HG03520 (cell line): Measurements from ENCODE around the gene FRMD7.
"Not testable (repeated sequence)": the region's sequence is repeated elsewhere in the genome, so short reads cannot be mapped to it uniquely, and the experiment has no call there.

Experiments used
- ATAC-seq: cut with Tn5 transposase; IDR thresholded peaks from one replicate; pipeline ENCODE4 v1.9.1; 2021; ENCODE audit warnings: mild to moderate bottlenecking, moderate library complexity; ENCODE audit not compliant: unreplicated experiment

FRMD7 gene

GRCh38 chrX:132093239-132093860 lies 34.5 kb downstream of the FRMD7 start:
- ATAC-seq: no peak

GRCh38 chrX:132092439-132093065 lies 35.3 kb downstream of the FRMD7 start:
- ATAC-seq: peak; percentile 92

DNA sequence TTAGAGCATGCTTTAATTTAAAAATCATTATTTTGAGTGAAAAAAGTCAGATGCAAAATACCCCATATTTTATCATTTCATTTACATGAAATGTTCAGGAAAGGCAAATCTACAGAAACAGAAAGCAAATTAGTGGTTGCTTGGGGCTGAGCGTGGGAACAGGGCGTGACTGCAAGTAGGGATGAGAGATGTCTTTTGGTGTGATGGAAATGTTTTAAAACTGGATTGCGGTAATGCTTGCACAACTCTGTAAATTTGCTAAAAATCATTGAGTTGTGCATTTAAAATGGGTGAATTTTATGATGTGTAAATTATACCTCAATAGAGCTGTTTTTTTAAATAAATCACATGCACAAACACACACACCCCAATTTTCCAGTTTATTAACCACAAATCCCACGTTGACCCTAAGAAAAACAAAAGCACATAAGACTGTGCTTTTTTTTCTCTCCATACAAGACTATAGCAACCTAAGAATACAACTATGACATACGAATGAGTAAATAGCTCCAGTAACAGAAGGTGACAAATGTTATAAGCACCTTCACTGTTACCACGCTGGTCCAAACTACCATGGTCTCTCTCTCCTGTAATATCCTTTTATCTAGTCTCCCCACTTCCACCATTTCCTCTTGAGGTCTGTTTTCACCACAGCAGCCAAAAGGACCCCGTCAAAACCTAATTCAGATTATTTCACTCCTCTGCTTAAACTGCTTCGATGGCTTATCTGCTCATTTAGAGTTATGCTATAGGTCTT lies 37.2 kb downstream of the FRMD7 start:
- no peak for ATAC-seq

DNA sequence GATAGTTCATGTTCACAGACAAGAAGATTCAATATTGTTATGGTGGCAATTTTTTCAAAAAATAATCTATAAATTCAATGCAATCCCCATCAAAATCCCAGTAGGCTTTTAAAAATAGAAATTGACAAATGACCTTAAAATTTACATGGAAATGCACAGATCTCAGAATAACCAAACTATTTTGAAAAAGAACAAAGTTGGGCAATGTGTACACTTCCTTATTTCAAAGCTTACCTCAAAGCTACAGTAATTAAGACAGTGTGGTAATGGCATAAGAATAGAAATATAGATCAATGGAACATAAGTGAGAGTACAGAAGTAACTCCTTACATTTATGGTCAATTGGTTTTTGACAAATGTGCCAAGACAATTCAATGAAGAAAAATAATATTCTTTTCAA lies 39.0 kb downstream of the FRMD7 start:
- no peak for ATAC-seq

DNA sequence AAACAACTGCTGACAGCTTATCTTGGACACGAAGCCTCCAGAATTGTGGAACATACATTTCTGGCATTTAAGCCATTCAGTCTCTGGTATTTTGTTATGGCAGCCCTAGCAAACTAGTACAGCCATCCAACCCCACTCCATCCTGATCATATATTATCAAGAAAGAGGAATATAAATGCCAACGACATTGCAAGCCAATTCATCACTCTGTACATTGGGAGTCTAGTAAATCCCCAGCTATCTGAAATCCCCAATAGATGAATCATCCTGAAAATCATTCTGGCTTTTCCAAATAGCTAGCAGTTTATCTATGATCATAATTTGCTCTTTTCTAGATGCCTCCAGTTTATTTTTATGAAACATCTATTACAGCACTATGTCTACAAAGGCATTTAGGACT lies 41.1 kb downstream of the FRMD7 start:
- ATAC-seq: no peak

GRCh38 chrX:132085786-132086185 lies 42.0 kb downstream of the FRMD7 start:
- ATAC-seq: no peak

- no peak for ATAC-seq
Observed at GRCh38 chrX:132077912-132078311, 49.9 kb downstream of the FRMD7 start.

- no peak for ATAC-seq
Observed at GRCh38 chrX:132077414-132077813, 50.4 kb downstream of the FRMD7 start.

- no peak for ATAC-seq
Observed at GRCh38 chrX:132071254-132071653, 56.6 kb downstream of the FRMD7 start.

GRCh38 chrX:132068405-132068804 lies 59.4 kb downstream of the FRMD7 start:
- no peak for ATAC-seq

DNA sequence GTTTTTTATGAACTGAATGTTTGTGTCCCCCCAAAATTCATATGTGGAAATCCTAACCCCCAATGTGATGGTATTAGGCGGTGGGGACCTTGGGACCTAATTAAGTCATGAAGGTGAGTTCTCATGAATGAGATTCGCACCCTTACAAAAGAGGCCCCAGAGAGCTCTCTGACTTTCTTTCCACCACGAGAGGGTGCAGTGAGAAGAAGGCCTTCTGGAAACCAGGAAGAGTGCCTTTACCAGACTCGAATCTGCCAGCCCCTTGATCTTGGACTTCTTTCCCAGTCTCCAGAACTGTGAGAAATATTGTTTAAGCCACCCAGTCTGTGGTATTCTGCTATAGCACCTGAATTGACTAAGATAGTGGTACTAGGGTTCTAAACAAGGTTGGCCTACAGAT lies 64.0 kb downstream of the FRMD7 start:
- ATAC-seq: no peak

DNA sequence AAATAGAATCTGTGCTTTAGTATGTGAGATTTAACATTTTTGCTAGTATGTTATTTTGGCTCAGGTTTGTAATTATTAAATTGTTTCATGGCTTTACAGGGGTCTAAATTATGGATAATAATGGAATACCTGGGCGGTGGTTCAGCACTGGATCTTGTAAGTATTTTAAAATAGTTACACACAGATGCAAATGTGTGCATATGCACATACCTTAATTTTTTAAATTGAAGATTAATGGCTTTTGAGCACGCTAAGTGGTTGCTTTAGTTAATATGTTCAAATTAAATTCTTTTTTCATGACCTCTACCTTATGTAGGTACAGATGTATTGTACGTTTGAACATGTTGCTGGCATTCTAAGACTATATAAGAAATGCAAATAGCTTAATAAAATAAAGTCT lies 64.5 kb downstream of the FRMD7 start:
- ATAC-seq: no peak

GRCh38 chrX:132059973-132060540 lies 67.8 kb downstream of the FRMD7 start:
- no peak for ATAC-seq

DNA sequence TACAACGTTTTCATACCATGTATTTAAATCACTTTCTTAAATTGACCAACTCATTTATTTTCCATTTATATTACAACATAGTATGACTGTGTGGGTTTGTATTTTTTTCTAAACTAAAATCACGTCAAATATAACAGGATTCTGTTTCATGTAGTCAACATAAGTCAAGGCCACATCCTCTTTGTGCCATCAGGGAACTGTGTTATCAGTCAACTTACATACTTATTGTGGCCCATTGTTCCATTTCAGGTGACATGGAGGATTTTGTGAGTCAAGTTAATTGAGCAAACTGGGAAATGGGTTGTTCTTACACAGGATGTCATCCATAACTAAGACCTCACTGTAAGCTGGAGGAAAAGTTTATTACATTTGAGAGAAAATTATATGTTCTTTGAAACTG lies 68.8 kb downstream of the FRMD7 start:
- ATAC-seq: no peak

- no peak for ATAC-seq
Observed at GRCh38 chrX:132058050-132058449, 69.8 kb downstream of the FRMD7 start.

- ATAC-seq: not testable (repeated sequence)
Observed at GRCh38 chrX:132051778-132052177, 76.0 kb downstream of the FRMD7 start.

GRCh38 chrX:132046533-132046932 lies 81.3 kb downstream of the FRMD7 start:
- ATAC-seq: no peak

- no peak for ATAC-seq
Observed at GRCh38 chrX:132045456-132045855, 82.4 kb downstream of the FRMD7 start.

- no peak for ATAC-seq
Observed at GRCh38 chrX:132044953-132045352, 82.9 kb downstream of the FRMD7 start.

DNA sequence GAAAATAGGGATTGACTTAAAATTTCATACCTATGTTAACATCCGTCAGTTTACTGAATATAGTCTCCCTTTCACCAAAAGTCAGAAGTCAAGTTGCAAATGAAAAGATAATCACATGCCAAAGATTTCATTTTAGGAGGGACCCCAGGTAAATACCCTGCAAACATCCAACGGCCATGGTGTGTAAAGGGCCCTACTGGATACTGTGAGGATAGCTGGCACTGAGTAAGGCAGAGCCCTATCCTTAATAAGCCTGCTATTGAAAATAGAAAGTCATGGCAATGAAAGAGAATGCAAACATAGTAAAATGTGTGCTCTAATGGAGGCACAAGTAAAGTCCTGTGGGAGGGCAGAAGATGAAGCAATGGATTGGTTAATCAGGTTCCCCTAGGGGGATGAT lies 83.8 kb downstream of the FRMD7 start:
- no peak for ATAC-seq

DNA sequence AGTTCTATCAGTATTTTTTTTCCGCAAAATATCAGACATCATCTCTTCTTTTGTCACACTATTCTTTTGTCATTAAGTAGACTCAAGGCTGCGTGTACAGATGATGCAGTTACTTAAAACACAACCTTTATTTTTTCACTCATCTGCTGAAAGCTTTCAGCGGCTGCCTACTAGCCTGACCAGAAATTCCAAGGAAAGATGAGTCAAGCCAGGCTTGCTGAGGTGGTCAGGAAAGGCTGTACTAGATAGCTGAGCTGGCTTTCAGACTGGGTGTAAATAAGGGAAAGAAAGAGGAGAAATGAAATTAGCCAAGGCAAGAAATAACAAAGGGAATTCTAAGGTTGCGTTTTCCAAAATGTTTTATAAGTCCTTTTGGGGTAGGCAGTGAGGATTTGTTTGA lies 86.8 kb downstream of the FRMD7 start:
- ATAC-seq: no peak

DNA sequence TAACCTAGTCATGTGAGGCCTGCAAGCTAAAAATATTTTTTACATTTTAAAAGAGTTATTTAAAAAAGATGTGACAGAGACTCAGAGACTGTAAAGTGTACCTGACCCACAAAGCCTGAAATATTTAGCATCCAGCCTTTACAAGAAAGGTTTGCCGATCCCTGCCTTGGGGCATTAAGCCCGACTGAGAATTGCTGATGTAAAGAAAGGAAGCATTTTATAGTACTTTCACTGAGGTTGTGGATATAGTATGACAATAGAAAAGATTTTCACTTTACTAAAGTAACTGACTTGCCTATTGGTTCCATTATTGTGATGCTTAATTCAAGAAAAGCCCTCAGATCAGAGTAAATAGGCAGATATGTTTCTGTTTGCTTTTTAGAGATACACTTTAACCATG lies 87.8 kb downstream of the FRMD7 start:
- ATAC-seq: no peak
